ENCODE results near the gene CHMP4B.

CHMP4B gene

DNA sequence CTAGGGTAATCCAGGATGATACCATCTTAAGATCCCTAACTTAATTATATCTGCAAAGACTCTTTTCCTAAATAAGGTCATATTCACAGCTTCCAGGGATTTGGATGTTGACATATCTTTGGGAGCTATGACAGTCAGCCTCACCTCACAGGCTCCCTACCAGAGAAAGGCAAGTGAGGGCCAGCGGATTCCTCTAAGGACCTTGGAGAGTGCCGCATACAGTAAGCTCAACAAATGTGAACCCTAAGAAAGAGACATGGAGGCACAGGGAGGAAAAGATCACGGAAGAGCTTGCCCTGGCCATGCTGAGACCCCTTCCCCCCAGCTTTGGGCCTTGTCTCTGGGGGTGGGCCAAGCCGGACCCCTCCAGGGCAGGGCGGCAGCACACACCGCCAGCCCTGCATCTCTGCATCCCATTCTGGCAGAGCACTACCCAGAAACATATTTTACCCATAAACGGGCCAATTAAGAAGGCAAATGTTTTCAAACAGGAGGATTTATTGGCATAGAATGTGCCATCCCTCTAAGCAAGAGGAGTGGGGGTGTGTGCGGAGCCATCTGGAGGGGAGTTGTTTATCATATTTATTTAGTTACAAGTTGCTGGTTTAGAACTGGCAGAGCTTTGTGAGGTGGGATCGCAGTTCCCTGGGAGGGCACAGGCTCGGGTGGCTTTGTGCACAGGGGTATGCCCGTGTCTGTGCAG lies 55.4 kb downstream of the CHMP4B start:
- no peak for DNase-seq

DNA sequence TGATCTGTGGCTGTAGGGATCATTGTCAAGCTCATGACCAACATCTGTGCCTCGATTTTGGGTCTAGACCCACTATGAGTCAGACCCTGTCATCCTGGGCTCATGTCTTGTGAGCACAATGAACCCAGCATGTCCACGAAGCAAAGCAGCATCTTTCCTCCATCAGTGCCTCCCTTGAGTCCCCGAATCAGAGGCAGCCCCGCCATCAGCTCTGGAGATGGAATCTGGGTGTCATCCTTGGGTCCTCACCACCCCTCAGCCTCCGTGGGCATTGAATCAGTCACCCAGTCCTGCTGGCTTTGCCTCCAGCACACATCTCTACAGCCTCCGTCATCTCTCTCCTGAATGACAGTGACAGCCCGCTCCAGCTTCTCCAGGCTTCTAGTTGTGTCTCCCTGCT lies 56.9 kb downstream of the CHMP4B start:
- no peak for DNase-seq

DNA sequence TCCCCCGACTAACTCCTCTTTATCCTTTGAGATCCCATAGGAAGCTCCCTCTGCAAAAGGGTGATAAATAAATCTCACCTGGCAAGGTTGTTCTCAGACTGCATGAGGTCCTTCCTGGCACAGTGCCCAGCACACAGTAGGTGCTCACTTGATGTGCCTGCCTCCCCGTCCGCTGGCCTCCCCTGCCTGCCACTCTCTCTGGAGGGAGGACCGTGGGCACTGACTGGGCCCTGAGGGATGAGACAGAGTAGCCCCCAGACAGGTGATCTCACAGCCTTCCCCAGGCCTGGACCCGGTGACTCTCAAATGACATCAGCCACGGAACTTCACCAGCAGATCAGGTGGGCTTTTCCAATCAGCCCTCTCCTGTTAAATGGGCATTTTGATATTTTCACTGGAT lies 57.4 kb downstream of the CHMP4B start:
- no peak for DNase-seq

DNA sequence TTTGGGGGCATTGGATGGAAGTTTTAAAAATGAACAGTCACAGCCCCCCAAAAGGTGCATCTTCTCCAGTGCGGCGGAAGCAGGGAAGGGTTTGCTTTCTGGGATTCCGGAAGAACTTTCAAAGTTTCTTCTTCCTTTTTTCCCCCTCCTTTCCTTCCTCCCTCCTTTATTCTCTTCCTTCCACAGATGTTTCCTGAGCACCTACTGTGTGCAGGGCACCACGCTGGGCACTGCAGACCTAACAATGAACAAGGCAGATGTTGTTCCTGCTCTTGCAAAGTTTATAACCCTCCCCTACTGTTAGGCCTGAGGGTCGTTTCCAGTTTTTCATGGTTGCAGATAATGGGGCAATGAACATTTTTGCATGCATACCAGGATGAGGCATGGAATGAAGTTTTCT lies 58.1 kb downstream of the CHMP4B start:
- DNase-seq: no peak

DNA sequence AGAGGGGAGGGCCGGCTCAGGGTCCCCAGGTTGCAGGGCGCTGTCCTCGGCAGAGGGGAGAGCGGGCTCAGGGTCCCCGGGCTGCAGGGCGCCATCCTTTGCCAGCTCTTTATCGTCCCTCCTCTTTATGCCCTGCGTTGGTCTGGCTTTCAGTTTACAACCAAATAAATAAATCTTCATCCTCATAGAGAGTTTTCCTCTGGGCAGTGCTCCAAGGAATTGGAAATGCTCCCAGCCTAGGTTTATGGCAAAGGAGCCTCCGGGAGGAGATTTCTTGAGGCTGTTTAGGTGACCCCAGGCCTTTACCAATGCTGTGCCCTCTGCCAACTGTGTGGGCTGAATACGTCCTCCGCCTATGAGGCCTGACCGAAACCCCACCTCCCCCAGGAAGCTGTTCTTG lies 60.2 kb downstream of the CHMP4B start:
- DNase-seq: no peak

DNA sequence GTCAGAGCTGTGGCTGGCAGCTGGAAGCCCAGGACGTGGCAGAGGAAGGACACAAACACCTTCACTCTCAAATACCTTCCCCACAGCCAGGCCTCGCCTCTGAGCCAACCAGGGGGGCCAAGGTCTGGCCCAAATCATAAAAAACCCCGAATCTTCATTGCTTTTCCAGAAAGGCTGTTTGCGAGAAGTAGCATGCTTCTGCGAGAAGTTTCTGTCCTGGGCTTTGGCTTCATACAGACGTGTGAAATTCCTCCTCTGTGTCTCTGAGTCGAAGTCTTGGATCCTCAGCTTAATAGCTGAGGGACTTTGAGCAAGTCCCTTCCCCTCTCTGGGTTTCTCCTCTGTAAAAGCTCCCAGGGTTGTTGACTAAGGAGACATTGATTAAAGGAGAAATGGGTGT lies 63.0 kb downstream of the CHMP4B start:
- DNase-seq: no peak

DNA sequence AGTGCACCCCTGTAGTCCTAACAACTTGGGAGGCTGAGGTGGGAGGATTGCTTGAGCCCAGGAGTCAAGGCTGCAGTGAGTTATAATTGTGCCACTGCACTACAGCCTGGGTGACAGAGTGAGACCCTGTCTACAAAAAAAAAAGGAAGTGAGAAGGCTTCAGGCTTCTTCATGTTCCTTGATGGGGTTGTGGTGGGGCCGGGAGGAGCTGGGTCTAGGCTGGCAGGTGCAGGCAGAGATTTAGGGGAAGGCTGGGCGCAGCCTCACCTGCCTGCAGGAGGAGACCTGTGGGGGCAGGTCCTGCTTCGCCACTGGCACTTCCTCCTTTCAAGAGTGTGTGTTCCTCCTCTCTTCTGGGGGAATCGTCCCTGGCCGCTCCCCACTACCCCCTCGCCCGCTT lies 63.9 kb downstream of the CHMP4B start:
- no peak for DNase-seq

DNA sequence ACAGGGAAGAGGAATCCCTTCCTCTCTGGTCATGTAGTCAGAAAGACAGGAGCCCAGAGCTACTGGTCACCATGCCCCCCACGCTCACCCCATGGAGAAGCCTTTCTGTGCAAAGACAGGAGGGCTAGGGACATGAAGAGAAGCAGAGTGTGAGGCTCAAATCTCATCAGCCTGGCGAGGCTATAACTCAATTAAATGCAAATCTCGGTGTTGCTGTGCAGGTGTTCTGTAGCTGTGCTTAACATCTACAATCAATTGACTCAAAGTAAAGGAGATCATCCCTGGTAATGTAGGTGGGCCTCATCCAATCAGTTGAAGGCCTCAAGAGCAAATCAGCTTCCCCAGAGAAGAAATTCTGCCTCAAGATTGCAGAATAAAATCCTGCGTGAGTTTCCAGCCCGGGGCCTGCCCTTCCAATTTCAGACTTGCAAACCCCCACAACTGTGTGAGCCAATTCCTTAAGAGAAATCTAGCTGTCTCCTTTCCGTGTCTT lies 64.4 kb downstream of the CHMP4B start:
- DNase-seq: no peak

DNA sequence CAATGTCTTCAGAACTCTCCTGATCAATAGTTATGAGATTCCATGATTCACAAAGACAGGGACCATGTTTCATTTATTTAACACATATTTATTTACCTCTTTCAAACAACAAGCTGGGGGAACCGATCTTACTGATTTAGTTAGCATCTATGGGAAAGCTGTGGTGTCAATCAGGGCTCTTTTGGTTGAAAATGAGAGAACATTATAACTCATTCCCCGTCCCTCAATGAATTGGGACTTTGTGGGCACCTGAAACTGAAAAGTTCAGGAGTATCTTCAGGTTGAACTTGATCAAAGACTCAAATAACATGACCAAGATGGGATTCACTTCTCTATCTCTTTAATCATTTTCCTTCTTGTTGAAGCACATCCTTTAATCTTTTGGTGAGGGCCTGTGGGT lies 67.4 kb downstream of the CHMP4B start:
- no peak for DNase-seq

DNA sequence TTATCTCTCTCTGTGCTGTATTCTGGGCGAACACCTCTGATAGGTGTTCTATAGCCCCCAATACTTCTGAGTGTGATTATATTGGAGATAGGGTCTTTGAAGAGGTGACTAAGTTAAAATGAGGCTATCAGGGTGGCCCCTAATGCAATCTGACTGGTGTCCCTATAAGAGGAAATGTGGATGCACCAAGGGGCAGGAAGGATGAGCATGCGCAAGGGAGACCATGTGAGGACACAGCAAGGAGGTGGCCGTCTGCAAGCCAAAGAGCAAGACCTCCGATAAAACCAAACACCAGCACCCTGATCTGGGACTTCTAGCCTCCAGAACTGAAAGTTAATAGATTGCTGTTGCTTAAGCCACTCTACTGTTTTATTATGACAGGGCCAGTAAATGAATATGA lies 69.2 kb downstream of the CHMP4B start:
- no peak for DNase-seq

DNA sequence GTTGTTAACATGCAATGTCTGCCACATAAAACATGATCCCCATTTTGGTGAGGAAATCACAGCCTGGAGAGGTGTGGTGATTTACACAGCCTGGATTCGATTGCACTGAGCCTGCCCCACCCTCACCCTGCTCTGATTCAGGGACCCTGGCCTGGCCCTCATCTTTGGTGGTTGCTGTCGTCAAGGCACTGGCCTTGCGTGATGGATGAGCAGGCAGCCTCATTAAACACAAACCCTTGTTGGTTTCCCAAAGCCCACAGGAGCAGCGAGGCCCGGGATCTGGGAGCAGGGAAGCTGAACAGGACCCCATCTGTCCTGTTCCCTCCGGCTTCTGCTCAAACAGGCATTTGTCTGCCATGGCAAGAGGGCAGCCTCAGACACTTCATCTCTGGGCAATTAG lies 70.8 kb downstream of the CHMP4B start:
- no peak for DNase-seq

DNA sequence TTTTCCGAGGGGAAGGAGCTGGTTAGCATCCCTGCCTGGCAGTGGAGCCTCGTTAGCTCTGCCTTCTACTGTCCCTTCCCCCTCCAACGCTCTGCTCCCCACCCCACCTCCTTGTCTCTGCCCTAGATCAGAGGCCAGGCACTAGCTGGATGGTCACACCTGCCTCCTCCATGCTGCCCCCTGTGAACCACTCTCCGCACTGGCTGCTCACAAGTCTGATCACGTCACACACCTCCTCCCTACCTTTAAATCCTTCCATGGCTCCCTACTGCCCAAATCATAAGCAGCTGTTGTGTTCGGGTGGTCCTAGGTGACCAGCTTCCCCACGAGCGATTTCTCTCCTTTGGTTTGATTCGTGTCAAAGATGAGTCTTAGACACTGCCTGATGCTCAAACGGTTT lies 71.3 kb downstream of the CHMP4B start:
- DNase-seq: no peak

DNA sequence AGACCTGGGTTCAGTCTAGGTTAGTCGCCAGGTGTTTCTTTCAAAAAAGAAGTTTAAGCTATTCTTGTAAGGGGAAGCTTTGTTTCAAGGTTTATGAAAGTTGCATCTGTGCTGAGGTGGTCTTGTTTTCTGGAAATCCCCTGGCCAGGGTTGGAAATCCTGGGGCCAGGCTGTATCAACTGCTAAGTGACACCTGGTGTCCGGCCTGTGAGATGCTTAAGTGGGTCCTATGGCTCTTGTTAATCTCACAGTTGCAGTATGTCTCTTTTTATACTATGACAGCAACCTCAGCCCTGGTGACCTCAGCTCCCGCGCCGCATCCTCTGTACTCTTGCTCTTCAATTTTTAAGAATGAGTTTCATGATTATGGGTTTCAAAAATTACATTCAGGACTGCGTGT lies 72.0 kb downstream of the CHMP4B start:
- DNase-seq: no peak

DNA sequence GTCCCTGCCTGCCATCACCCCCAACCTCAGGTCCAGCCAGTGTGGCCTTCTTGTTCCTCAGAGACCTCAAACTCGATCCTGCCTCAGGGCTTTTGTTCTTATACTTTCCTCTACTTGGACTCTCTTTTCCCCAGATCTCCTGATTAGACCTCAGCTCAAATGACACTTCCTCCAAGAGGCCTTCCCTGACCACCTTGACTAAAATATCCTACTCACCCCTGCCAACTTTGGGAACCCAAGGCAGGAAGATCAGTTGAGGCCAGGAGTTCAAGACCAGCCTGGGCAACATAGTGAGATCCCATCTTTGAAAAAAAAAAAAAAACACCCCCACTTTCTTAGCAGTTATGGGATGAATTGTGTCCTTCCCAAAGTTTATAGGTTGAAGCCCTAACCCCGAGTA lies 73.5 kb downstream of the CHMP4B start:
- DNase-seq: no peak

DNA sequence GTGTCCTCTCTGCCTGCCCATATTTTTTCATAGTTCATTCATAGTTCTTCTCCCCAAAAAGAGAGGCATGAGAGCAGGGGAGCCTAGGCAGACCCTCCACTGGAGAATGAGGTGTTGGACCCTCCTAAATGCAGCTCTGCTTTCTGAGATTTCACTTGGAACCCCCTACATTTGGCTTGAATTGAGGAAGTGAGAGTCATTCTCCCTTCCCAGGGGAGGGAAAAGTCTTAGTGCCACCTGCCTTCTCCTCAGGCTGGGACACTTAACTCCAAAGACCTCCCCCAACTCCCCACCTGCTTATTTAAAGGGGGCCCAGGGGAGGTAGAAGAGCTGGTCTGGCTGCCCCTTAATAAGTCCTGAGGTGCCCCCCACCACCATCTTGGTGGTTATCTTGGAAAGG lies 78.2 kb downstream of the CHMP4B start:
- DNase-seq: no peak

DNA sequence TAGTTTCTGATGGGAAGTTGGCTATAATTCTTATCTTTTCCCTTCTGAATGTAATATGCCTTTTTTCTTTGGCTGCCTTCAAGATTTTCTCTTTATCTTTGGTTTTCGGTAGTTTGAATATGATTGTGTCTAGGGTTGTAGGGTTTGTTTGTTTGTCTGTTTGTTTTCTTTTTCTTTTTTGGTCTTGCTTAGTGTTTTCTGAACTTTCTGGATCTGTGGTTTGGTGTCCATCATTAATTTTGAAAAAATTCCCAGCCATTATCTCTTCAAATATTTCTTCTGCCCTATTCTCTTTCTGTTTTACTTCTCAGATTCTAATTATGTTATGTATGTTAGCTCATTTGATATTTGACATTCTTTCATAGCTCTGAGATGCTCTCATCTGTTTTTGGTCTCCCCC lies 79.4 kb downstream of the CHMP4B start:
- no peak for DNase-seq

DNA sequence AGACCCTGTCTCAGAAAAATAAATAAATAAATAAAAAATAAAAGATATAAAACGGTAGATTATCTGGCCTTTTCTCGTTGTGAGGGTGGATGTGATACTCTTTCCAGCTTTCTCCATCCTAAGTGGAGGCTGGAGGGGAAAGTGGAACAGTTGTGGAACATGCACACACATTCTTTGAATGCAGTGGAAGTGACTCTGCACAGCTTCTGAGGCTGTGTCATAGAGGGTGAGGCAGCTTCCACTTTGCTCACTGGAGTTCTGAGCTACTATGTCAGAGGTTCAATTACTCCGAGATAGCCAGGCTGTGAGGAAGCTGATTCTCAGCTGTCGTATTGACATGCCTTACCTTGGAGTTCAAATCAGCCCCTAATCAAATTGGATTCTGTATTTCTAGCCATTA lies 82.2 kb downstream of the CHMP4B start:
- no peak for DNase-seq

DNA sequence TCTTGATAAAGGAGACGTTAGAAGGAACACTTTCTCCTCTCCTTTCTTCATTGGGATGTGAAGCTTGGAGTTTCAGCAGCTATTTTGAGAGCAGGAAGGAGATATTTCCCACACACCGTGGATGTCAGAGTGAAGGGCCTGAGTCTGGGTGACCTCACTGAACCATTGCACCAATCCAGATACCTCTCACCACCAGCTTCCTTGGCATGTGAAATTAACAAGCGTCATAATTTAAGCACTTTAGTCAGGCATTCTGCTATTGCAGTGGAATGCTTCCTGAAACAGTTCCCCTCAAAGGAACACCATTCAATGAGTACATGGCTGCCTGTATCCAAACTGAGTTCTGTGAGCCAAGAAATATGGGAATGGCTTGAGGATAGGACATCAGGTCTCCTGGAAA lies 83.7 kb downstream of the CHMP4B start:
- DNase-seq: no peak

DNA sequence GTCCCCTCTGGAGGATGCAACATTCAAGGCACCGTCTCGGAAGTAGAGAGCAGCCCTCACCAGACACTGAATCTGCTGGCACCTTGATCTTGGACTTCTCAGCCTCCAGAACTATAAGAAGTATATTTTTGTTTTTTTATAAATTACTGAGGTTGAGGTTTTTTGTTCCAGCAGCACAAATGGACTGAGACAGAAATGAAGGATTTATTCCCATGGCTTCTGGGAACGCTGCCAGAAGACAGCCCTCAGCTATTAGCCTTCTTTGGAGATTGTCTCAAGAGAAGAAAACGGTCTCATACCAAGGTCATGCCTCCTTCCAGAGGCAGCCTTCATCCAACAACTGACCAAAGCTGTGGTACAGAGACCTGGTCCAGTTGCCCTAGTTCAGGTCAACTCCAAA lies 85.4 kb downstream of the CHMP4B start:
- no peak for DNase-seq

DNA sequence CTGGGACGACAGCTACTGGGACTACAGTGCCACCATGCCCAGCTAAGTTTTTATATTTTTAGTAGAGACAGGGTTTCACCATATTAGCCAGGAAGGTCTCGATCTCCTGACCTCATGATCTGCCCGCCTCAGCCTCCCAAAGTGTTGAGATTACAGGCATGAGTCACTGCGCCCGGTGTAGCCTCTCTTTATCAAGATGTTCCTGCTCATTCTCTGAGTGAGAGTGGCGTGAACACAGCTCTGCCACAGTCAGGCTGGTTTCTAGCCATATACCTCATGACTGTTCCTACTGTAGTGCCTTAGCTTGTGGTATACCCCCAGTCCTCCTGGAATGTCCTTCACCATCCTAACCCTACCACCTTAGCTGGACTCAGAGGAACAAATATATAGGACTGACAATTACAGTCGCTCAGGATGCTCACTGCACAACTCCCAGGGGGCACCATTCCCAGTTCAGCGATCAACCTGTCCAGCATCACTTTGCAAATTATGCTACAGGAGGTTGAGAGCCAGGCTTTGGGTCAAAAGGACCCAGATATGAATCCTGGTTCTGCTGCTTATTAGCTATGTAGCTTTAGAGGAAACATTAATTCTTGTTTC lies 86.3 kb downstream of the CHMP4B start:
- DNase-seq: no peak

DNA sequence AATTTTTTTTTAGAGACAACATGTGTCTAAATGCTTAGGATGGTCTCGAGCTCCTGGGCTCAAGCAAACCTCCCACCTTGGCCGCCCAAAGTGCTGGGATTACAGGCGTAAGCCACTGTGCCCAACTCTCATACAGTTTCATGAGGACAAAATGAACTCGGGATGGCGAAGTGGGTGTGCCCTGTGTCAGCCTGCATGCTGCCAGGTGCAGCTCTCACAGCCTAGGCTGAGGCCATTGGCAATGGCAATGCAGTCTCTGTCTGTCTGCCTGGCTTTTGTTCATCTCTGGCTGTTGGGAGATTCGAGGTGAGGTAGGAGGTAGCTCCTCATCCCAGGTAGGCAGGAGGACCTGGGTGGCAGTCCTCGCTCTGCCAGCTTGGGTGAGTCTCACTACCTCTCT lies 88.0 kb downstream of the CHMP4B start:
- no peak for DNase-seq

DNA sequence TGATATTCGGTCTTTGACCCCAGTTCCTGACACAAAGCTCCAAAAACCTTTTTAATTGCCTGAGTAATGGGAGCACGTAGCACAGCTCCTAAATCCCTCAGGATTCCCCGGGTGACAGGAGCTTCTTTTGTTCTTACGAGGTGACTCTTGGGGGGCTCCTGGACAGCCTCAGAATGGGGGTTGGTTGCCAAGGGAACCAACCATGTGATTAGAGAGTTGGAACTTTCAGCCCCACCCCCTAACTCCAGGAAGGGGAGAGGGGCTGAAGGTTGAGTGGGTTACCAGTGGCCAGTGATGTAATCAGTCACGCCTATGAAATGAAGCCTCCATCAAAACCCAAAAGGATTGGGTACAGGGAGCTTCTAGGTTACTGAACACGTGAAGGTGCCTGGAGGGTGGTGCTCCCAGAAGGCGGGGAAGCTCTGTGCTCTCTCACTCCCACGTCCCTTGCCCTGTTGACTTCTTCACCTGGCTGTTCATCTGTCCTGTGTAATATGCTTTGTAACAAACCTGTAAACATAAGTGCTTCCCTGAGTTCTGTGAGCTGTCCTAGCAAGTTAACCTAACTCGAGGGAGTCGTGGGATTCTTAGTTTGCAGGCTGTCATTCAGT lies 89.5 kb downstream of the CHMP4B start:
- DNase-seq: no peak

DNA sequence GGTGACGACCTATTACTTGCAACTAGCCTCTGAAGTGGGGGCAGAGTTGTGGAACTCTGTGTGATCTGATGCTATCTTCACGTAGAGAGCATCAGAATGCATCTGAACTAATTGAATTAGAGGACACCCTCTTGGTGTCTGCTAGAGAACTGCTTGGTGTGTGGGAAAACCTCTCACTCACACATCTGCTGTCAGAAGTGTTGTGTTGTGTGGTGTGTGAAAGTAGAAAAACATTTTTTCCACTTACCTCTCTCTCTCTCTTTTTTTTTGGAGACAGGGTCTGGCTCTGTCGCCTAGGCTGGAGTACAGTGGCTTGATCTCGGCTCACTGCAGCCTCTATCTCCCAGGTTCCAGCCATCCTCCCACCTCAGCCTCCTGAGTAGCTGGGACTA lies 90.0 kb downstream of the CHMP4B start:
- DNase-seq: no peak

DNA sequence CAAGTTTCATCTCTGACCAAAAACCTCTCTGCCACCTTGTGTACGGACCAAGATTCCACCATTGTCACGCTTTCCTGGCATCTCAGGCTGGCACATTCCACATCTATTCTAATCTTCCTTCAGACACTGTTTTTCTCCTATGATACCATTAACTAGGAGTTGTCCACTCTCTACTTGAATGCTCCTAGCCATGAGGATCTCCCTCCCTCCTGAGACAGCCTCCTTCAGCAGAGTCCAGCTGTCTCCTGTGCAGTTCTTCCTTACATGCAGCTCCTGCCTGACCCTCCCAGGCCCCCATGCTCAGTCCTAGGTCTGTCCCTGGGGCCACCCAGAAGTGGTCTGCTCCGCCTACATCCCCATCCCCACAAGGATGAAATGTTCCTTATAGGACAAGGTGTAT lies 90.9 kb downstream of the CHMP4B start:
- DNase-seq: no peak

All from NCI-H187 (cell line).